HG03139 (cell line): ENCODE results near the gene PLD4.

ENCODE experiments used
- ATAC-seq: cut with Tn5 transposase; IDR thresholded peaks from one replicate; pipeline ENCODE4 v1.9.1; 2021; ENCODE audit not compliant: unreplicated experiment

The PLD4 gene

DNA sequence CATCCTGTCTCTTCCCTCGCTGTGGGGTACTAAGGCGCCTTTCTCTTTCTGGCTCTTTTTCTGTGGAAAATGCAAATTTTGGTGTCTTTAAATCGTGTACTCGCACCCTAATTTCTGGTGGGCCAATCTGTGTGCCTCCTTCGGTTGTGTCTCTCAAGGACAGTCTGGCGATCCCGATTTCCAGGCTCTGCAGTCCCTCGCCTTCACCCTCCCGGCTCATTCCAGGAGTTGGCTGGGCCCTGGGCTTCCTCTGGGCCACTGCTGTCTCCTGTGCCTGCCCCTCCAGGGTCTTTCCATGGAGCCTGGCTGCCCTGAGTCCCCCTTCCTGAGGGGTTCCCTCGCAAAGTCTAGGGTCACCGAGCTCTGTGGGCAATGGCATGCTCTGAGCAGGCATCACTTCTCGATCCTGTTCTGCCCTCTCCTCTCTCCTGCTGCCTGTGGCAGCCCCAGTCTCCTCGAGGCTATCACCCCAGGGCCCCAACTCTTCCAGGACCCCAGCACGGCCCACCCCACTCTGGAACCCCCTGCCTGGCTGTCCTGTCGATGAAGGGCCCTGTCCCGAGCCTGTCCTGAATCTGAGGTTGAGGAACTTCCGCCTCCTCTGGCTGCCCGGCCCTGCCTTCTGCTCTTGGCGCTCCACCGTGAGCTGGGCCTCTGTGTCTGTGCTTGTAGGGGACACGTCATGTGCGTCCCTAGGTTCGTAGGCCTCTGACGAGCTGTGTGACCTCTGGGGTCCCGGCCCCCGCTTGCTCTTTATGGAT, 29.4 kb downstream of the PLD4 start:
- ATAC-seq: no peak

GRCh38 chr14:104954746-104955395, 30.2 kb downstream of the PLD4 start:
- no peak for ATAC-seq

DNA sequence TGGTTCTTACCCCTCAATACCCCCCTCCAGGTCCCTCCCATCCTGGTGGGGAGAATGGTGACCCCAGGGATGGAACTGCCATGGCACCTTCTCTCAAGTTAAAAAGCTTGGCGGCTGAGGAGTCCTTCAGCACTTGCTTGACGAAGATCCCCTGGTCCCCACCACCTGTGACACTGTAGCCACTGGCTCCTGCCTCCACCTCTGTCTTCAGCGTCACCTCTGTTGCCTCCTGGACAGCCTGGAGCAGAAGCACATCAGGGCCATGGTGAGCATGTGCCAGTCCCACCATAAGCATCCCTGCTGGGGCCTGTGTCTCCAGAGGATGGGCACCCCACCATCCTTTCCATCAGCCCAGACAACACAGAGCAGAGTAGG, 30.7 kb downstream of the PLD4 start:
- no peak for ATAC-seq

- ATAC-seq: no peak
These were observed 31.7 kb downstream of the PLD4 start for GRCh38 chr14:104956290-104956890.

GRCh38 chr14:104957146-104958113, 32.8 kb downstream of the PLD4 start:
- no peak for ATAC-seq

- ATAC-seq: no peak
These were observed 39.9 kb downstream of the PLD4 start for GRCh38 chr14:104964546-104964945.

GRCh38 chr14:104965561-104966231, 41.0 kb downstream of the PLD4 start:
- no peak for ATAC-seq

DNA sequence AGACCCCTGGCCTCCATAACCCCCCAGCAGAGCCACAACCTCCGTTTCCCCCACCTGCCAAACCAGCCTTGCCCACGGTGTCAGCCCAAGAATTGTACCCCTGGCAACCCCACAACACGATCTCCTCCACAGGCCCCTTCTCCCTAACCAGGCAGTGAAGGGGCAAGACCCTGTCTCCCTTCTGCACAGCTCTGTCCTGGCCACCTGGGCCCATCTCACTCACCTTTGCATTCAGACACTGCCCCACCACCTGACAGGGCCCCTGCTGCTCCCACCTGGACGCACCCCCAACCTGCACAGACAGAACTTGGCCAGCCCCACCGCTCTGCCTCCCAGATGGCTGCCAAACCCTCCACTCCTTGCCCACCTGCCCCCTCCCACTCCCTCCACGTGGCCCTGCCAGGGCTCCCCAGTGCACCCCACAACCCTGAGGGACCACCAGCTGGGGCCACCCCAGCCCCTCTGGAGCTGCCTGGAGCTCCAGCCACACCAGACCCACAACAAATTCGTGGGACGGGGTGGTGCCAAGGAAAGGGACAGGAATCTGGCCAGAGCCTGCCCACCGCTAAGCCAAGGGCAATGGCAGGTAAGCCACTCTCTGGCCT, 41.7 kb downstream of the PLD4 start:
- ATAC-seq: no peak

- ATAC-seq: no peak
These were observed 42.3 kb downstream of the PLD4 start for GRCh38 chr14:104966981-104967385.

- ATAC-seq: no peak
These were observed 42.9 kb downstream of the PLD4 start for GRCh38 chr14:104967386-104968152.

- no peak for ATAC-seq
These were observed 43.5 kb downstream of the PLD4 start for GRCh38 chr14:104968153-104968527.

GRCh38 chr14:104968541-104969401, 44.1 kb downstream of the PLD4 start:
- no peak for ATAC-seq

- ATAC-seq: no peak
These were observed 45.1 kb downstream of the PLD4 start for GRCh38 chr14:104969741-104970230.

DNA sequence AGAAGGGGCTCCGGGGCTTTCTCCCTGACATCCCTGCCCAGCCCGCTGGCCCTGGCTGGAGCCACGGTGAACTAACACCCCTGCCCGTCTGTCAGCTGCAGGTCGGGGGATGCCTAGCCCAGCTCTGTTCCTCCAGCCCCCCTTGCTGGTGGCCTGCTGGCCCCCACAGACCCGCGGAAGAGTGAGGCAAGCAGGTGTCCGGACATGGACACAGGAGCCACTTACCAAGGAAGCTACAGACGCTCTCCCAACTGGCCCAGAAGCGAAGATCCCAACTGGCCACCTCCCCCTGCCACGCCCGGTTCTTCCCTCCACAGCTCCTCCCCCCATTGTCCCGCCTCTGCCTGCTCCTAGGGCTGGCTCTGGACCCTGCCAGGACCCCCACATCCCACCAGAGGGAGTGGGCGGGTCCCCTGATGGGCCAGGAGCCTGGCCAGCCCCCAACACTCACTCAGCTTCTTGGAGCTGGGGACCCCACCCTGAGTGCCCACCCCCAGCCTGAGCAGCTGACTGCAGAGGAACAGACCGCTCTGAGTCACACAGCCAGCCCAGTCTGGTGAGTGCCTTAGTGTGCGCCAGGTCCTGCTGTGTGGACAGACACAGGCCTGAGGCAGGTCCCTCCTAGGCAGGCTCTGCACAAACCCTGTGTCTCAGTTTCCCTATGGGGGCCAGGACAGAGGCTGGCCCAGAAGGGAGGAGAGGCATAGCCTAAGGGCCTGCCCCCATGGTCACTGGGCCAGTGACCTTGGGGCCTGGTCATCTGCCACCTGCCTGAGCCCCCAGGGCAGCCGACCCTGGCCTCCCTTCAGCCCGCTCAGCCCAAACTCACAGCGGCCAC, 45.8 kb downstream of the PLD4 start:
- ATAC-seq: no peak

DNA sequence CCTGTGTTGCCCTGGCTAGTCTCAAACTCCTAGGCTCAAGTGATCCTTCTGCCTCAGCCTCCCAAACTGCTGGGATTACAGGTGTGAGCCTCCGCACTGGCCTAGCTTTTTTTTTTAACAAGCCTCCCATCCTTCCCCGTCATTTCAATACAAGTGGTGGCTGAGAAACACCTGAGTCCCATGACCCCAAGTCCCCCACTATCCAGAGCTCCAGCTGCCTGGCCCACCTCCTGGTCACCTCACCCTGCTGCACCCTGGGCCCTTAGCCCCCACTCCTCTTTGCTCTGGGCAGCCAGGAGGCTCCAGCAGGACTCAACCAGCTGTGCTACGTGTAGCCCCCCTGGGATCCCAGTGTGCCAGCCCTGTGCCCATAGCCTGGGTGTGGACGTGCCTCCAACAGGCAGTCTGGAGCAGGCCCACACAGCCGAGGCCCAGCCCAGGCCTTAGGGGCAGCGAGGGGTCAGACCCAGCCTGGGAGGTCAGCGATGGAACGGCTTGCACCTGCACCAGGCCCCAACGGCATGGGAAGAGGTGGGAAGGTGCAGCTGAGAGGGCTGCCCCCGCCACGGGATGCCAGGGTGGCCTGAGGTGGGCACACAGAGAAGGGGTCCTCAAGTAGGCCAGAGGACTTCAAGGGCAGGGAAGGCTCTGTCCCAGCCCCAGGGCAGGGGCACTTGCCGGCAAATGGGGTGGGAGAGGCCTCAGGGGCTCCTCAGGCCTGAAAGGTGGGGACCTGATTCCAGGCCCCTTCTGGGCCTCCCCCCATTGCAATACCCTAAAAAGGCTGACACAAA, 47.0 kb downstream of the PLD4 start:
- ATAC-seq: no peak

GRCh38 chr14:104972301-104973134, 47.8 kb downstream of the PLD4 start:
- no peak for ATAC-seq
